K562 (cell line): ENCODE measurements around the gene NREP. TPM values are rescaled to one million over a fixed set of nuclear protein-coding genes. Genes with fewer than 3 reads are reported as not detected.

ENCODE experiments used
- ATAC-seq: fragments of 200-7000 bp; cut with Tn5 transposase; 3 replicates; pipeline ENCODE4 v1.9.1; 2020; ENCODE audit warnings: moderate library complexity
- BruUV-seq: library from RNA; stranded (reverse); fragments of 400-500 nt; replicated peaks from 2 replicates; lab custom pipeline; 2021; lab: Mats Ljungman, UMichigan
- CTCF ChIA-PET: fragments of 300-600 bp; formaldehyde crosslinking; extraction: SDS; loops from one replicate; lab custom pipeline; 2021; ENCODE audit warnings: low intra/inter-chr PET ratio; lab: Yijun Ruan, JAX
- POLR2A ChIA-PET: fragments of 300-600, 350-650 bp; sonication (Branson Sonifier 250); formaldehyde crosslinking; extraction: SDS; loops from one replicate; lab custom pipeline; 2021; ENCODE audit warnings: antibody characterized with exemption, inconsistent platforms; lab: Yijun Ruan, JAX
- DNase-seq, 4 experiments: peaks; one replicate each; pipeline versions ENCODE4 v3.0.0 to v3.0.0-alpha.2; 2011 to 2018; ENCODE audit warnings: low spot score in 3 of 4, mixed read lengths in 3 of 4; ENCODE audit errors: extremely low read depth in 1 of 4
- FAIRE-seq: peaks from 2 replicates; lab custom pipeline; 2011; peaks lifted over from hg19 to GRCh38; lab: Jason Lieb, UNC
- H2AFZ ChIP-seq: 2 replicates; pipeline ENCODE4 v1.6.0; 2011; ENCODE audit warnings: low read depth, low read length, control low read depth, inconsistent platforms
- H3K27ac ChIP-seq: fragments of 200-600 bp; 3 replicates; pipeline ENCODE4 v1.8.0; 2011; ENCODE audit warnings: low read depth, mild to moderate bottlenecking, control low read depth, inconsistent platforms, low read length, moderate library complexity, mixed read lengths; ENCODE audit errors: extremely low read depth
- H3K27me3 ChIP-seq, 2 experiments: fragments of 300-600 bp in 1 of 2; 2 replicates in 1 of 2; 3 replicates in 1 of 2; pipeline versions ENCODE4 v1.6.0 to v1.8.0; 2011; ENCODE audit warnings: inconsistent platforms in 2 of 2, low read length in 2 of 2, mild to moderate bottlenecking in 1 of 2, mixed read lengths in 1 of 2, moderate library complexity in 1 of 2; ENCODE audit not compliant: control insufficient read depth in 2 of 2, insufficient read depth in 2 of 2
- H3K36me3 ChIP-seq: fragments of 300-600 bp; 3 replicates; pipeline ENCODE4 v1.8.0; 2011; ENCODE audit warnings: mild to moderate bottlenecking, low read length, inconsistent platforms; ENCODE audit not compliant: control insufficient read depth, insufficient read depth
- H3K4me1 ChIP-seq, 2 experiments: fragments of 200-600 bp in 1 of 2; replicated peaks in 1 of 2; 2 replicates in 1 of 2; 3 replicates in 1 of 2; pipeline versions ENCODE4 v1.5.1 to v1.8.0; 2011; ENCODE audit warnings: inconsistent platforms in 2 of 2, low read length in 2 of 2, mild to moderate bottlenecking in 1 of 2, mixed read lengths in 1 of 2, moderate library complexity in 1 of 2; ENCODE audit not compliant: control insufficient read depth in 2 of 2, insufficient read depth in 2 of 2
- H3K4me2 ChIP-seq: 2 replicates; pipeline ENCODE4 v1.6.1; 2011; ENCODE audit warnings: low read length, control low read depth, inconsistent platforms, mixed read lengths; ENCODE audit not compliant: insufficient read depth
- H3K4me3 ChIP-seq: fragments of 200-600 bp; sonication (generic), shearing (Covaris generic); 2 replicates; pipeline ENCODE4 v1.5.1; 2016; ENCODE audit warnings: control low read depth, inconsistent platforms
- H3K79me2 ChIP-seq: fragments of 200-600 bp; 3 replicates; pipeline ENCODE4 v1.8.0; 2011; ENCODE audit warnings: low read length, inconsistent platforms; ENCODE audit not compliant: control insufficient read depth, insufficient read depth
- H3K9ac ChIP-seq, 2 experiments: 2 replicates each; pipeline versions ENCODE4 v1.6.0 to v1.6.1; 2011; ENCODE audit warnings: low read depth in 2 of 2, low read length in 2 of 2, control low read depth in 1 of 2, inconsistent platforms in 1 of 2, mild to moderate bottlenecking in 1 of 2, mixed read lengths in 1 of 2; ENCODE audit not compliant: insufficient read depth in 1 of 2
- H3K9me1 ChIP-seq: one replicate; pipeline ENCODE4 v1.6.0; 2011; ENCODE audit warnings: inconsistent platforms, mild to moderate bottlenecking, low read length, moderate library complexity; ENCODE audit not compliant: control insufficient read depth, insufficient read depth
- H3K9me3 ChIP-seq: replicated peaks from 2 replicates; pipeline ENCODE4 v1.5.1; 2011; ENCODE audit warnings: low read depth, low read length, inconsistent platforms; ENCODE audit not compliant: control insufficient read depth, insufficient read depth
- H4K20me1 ChIP-seq: replicated peaks from 2 replicates; pipeline ENCODE4 v1.6.1; 2011; ENCODE audit warnings: low read length, inconsistent platforms, mixed read lengths; ENCODE audit not compliant: control insufficient read depth, insufficient read depth
- BRCA1 ChIP-seq, 2 experiments: fragments of 450-650 bp in 1 of 2; sonication (generic) in 1 of 2; formaldehyde crosslinking in 1 of 2; IDR thresholded peaks; 2 replicates each; pipeline versions ENCODE4 v1.5.0 to v1.6.1; 2017 to 2020; ENCODE audit warnings: mild to moderate bottlenecking in 1 of 2, missing genetic modification reagents in 1 of 2
- GABPA ChIP-seq: fragments of 200-800 bp; sonication (Bioruptor generic); conservative IDR thresholded peaks from 2 replicates; pipeline ENCODE4 v1.6.1; 2016; ENCODE audit warnings: low read depth, missing genetic modification characterization, missing compliant biosample characterization
- RERE ChIP-seq: sonication (generic); formaldehyde crosslinking; IDR thresholded peaks from 2 replicates; pipeline ENCODE4 v1.8.0; 2023; ENCODE audit warnings: missing genetic modification reagents, mild to moderate bottlenecking, borderline replicate concordance
- SRSF7 ChIP-seq: fragments of 200-400 bp; formaldehyde crosslinking; optimal IDR thresholded peaks from 2 replicates; pipeline ENCODE3; 2017; ENCODE audit warnings: mild to moderate bottlenecking, low read depth, low read length
- TAF7 ChIP-seq: fragments of 450-650 bp; IDR thresholded peaks from 2 replicates; pipeline ENCODE4 v1.6.1; 2016; ENCODE audit warnings: missing genetic modification characterization, missing compliant biosample characterization
- TARDBP ChIP-seq: fragments of 450-650 bp; IDR thresholded peaks from 2 replicates; pipeline ENCODE4 v1.6.1; 2016
- ZNF23 ChIP-seq: fragments of 250-450 bp; sonication (Bioruptor Pico); IDR thresholded peaks from 2 replicates; pipeline ENCODE4 v1.4.0; 2020; ENCODE audit warnings: mild to moderate bottlenecking
- ZZZ3 ChIP-seq: fragments of 450-650 bp; IDR thresholded peaks from 2 replicates; pipeline ENCODE4 v1.6.1; 2016; ENCODE audit warnings: antibody characterized with exemption, mild to moderate bottlenecking, moderate library complexity
- WGBS: fragments of 100-300 bp; shearing (Covaris generic); methylation state at CpG from one replicate; pipeline ENCODE4 v1.1.6; 2016; ENCODE audit warnings: low coverage, mixed read lengths; ENCODE audit not compliant: insufficient coverage; ENCODE audit errors: missing lambda C conversion rate; 5-methylcytosine and 5-hydroxymethylcytosine counted together
- in situ Hi-C: fragments of 300-500 bp; cut with MboI; formaldehyde crosslinking; loops from 4 replicates; pipeline ENCODE4 v1.15.0; 2018; ENCODE audit warnings: inconsistent platforms, mixed read lengths
- intact Hi-C: fragments of 100-400 bp; cut with micrococcal nuclease; formaldehyde crosslinking; loops from 2 replicates; pipeline ENCODE4 v1.14.2; 2022
- polyA plus RNA-seq, 8 experiments: library from polyadenylated mRNA; depleted of rRNA in 4 of 8; stranded (reverse) in 5 of 8; unstranded in 3 of 8; fragments of >200 nt; fragmentation: Nextera tagmentation in 2 of 8; fragmentation: Illumina TruSeq in 1 of 8; extraction: Ambion mirVana in 2 of 8; extraction: Trizol in 1 of 8; gene quantifications; 2 replicates each; pipeline versions ENCODE4 v1.2.1 to v1.2.3, GENCODE V29; 2011 to 2014; ENCODE audit warnings: inconsistent platforms in 1 of 8, missing spikeins in 1 of 8
- total RNA-seq, 7 experiments: library from RNA; depleted of rRNA in 6 of 7; stranded (reverse); fragments of >200 nt in 6 of 7; fragmentation: Illumina TruSeq in 2 of 7; extraction: Trizol in 2 of 7; gene quantifications; 2 replicates each; pipeline versions ENCODE4 v1.2.1 to v1.2.3, GENCODE V29; 2011 to 2021; ENCODE audit warnings: low replicate concordance in 1 of 7

The NREP gene
- total and polyA plus RNA-seq, 9 of the 15 experiments (the other 6 are each of a cell fraction or from before 2014, with no cell fraction given): 0.08 to 0.58 (median 0.23) TPM; not detected in 1

GRCh38 chr5:111739416-111739815 lies 17.6 kb downstream of the NREP start:
- DNase-seq (no peak), ATAC-seq (no peak), FAIRE-seq (no peak)
- H3K9me3 ChIP-seq: no peaks in the 10 kb centered on the region
- no peaks in the 10 kb centered on the region for H3K27me3 ChIP-seq
- no peak overlapping the region for H3K4me2 ChIP-seq
- no peaks in the 10 kb centered on the region for H3K79me2 ChIP-seq
- TF ChIP-seq ZZZ3 (no peak), ZNF23 (no peak), GABPA (tag) (no peak), RERE (no peak), BRCA1 (IDR thresholded peaks at IDR 0.05) (no peak), BRCA1 (CRISPR knock-in tag; IDR thresholded peaks at IDR 0.05) (no peak), SRSF7 (no peak), TAF7 (tag) (no peak), TARDBP (no peak)
- no peaks in the 10 kb centered on the region for H3K9me1 ChIP-seq
- in situ Hi-C loops: no loop called here
- ChIA-PET CTCF (no interaction called here), POLR2A (no interaction called here)
- no peaks in the 10 kb centered on the region for H3K4me1 ChIP-seq
- no peak overlapping the region for H3K27ac ChIP-seq
- 0% methylated on average over 3 of the region's 3 CpGs for WGBS
- intact Hi-C loops: no loop called here
- no peaks in the 10 kb centered on the region for H4K20me1 ChIP-seq
- H3K9ac ChIP-seq: no peak overlapping the region
- no TSS peak for BruUV-seq
- H3K36me3 ChIP-seq: no peaks in the 10 kb centered on the region
- H2AFZ ChIP-seq: no peak overlapping the region
- H3K4me3 ChIP-seq: no peak overlapping the region
